ENCODE measurements around the gene HACD1. TPM values are rescaled to one million over a fixed set of nuclear protein-coding genes. Genes with fewer than 3 reads are reported as not detected.

Gene HACD1
- total and polyA plus RNA-seq, 2 of the 4 experiments (the other 2 are of a cell fraction): 10.0 to 24.9 TPM

DNA sequence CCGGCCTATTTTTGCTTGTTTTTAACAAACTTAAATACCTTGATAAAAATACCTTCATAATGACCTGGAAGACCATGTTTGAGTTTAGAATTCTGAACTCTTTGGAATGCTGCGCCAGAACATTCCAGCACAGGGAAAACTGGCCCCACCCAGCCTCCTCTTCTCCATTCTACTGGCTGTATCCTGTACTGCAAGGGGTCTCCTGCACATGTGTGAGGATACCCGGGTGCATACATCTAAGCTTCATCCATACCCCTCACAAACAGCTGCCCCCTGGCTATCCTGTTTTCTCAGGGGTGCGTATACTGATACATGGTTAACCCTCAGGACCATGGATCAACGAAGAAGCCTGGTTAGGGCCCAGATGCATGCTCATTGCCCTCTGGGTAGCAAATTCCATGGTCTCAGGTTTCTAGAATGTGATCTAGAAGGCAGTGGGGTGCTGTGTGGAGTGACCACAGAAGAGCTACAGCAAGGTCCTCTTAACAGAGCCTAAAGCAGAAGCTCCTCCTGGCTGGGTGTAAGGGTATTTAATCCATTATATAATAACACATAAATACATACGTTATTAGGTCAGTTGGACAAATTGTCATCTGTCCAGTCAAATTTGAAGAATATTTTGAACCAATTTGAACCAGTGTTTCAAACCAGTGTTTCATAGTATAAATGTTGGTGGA, 26.1 kb downstream of the HACD1 start:
- Histone ChIP-seq H3K27me3 (ENCODE audit: control insufficient read depth, insufficient read depth, low read length) (no peaks in the 10 kb centered on the region), H3K18ac (ENCODE audit: low read depth, low read length) (no peak overlapping the region), H3K9me3 (ENCODE audit: control insufficient read depth, insufficient read depth, low read length) (no peaks in the 10 kb centered on the region), H3K4me1 (ENCODE audit: control insufficient read depth, insufficient read depth, low read length) (peaks cover 3% of the 10 kb centered on the region; the same call in 1 of the 2 replicates), H3K79me1 (ENCODE audit: low read depth in 1 of 2, low read length in 2 of 2) (no peaks in the 10 kb centered on the region), H4K5ac (ENCODE audit: low read depth, low read length) (no peak overlapping the region), H2BK5ac (ENCODE audit: low read depth, low read length, poor library complexity, severe bottlenecking) (no peak overlapping the region), H3K4me2 (ENCODE audit: low read depth, low read length) (no peak overlapping the region), H4K91ac (ENCODE audit: insufficient read depth, low read depth, low read length) (no peak overlapping the region), H3K23ac (ENCODE audit: low read depth, low read length) (no peak overlapping the region), H2AFZ (replicated peaks; ENCODE audit: low read length, poor library complexity) (no peak overlapping the region), H3K4ac (ENCODE audit: low read depth, low read length) (no peak overlapping the region), H3K9ac (ENCODE audit: low read depth, low read length) (no peak overlapping the region), H3K36me3 (ENCODE audit: control insufficient read depth, insufficient read depth, low read length) (peaks cover 5% of the 10 kb centered on the region), H4K20me1 (ENCODE audit: insufficient read depth, low read length) (no peaks in the 10 kb centered on the region), H3K27ac (ENCODE audit: insufficient read depth, low read length) (no peak overlapping the region), H2BK20ac (ENCODE audit: low read depth, low read length) (no peak overlapping the region), H2AK9ac (replicated peaks; ENCODE audit: low read depth, low read length, poor library complexity) (peak overlapping the region; percentile 5), H4K8ac (ENCODE audit: low read depth in 2 of 2, low read length in 2 of 2) (no peak overlapping the region), H3K14ac (replicated peaks; ENCODE audit: low read depth, low read length) (no peak overlapping the region), H3K4me3 (ENCODE audit: insufficient read depth, low read depth, low read length) (no peak overlapping the region), H2BK120ac (ENCODE audit: low read depth, low read length) (no peak overlapping the region), H3K56ac (ENCODE audit: extremely low read depth, insufficient read depth, low read length) (no peak overlapping the region), H3K9me1 (ENCODE audit: insufficient read depth, low read length) (no peaks in the 10 kb centered on the region), H2AK5ac (ENCODE audit: low read depth, low read length) (no peak overlapping the region), H2BK15ac (ENCODE audit: low read depth, low read length) (no peak overlapping the region)
- POLR2A ChIA-PET (ENCODE audit: unreplicated experiment): no interaction called here
- CTCF ChIA-PET: interaction anchor here (0.5 kb wide), 1 partner anchor 883 kb away, joined by 3 read pairs; no protein-coding TSS in a partner anchor
- intact Hi-C loops (cut with micrococcal nuclease): no loop called here
- no TSS peak for BruUV-seq (replicated peaks)
- ATAC-seq (ENCODE audit: low read depth) (no peak), DNase-seq (no peak)
- dilution Hi-C loops (cut with HindIII; ENCODE audit: low sequenced_read_pairs, unreplicated experiment): no loop called here
- WGBS, 2 experiments (ENCODE audit: extremely low coverage in 2 of 2, insufficient read length in 1 of 2): 100% methylated on average over 1 of the region's 6 CpGs; no CpG with 5 or more reads in 1 of the 2 experiments
- TF ChIP-seq FOS (IDR thresholded peaks at IDR 0.05; ENCODE audit: low read depth, low read length) (no peak), RAD21 (IDR thresholded peaks at IDR 0.05; ENCODE audit: low read length) (no peak), RCOR1 (IDR thresholded peaks at IDR 0.05; ENCODE audit: insufficient replicate concordance, low read length) (no peak), CEBPB (IDR thresholded peaks at IDR 0.05; ENCODE audit: low read depth, low read length) (no peak), SMC3 (IDR thresholded peaks at IDR 0.05; ENCODE audit: low read depth, low read length) (no peak), BHLHE40 (IDR thresholded peaks at IDR 0.05; ENCODE audit: low read depth, low read length) (no peak), MAZ (IDR thresholded peaks at IDR 0.05; ENCODE audit: borderline replicate concordance, low read depth, low read length) (no peak), POLR2A (IDR thresholded peaks at IDR 0.05; ENCODE audit: low read depth, low read length) (no peak), MXI1 (IDR thresholded peaks at IDR 0.05; ENCODE audit: borderline replicate concordance, low read depth, low read length) (no peak)
- TF ChIP-seq, protein P1, sequence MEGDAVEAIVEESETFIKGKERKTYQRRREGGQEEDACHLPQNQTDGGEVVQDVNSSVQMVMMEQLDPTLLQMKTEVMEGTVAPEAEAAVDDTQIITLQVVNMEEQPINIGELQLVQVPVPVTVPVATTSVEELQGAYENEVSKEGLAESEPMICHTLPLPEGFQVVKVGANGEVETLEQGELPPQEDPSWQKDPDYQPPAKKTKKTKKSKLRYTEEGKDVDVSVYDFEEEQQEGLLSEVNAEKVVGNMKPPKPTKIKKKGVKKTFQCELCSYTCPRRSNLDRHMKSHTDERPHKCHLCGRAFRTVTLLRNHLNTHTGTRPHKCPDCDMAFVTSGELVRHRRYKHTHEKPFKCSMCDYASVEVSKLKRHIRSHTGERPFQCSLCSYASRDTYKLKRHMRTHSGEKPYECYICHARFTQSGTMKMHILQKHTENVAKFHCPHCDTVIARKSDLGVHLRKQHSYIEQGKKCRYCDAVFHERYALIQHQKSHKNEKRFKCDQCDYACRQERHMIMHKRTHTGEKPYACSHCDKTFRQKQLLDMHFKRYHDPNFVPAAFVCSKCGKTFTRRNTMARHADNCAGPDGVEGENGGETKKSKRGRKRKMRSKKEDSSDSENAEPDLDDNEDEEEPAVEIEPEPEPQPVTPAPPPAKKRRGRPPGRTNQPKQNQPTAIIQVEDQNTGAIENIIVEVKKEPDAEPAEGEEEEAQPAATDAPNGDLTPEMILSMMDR (conservative IDR thresholded peaks at IDR 0.05; ENCODE audit: low read depth, low read length): no peak
- TF ChIP-seq, protein P2, sequence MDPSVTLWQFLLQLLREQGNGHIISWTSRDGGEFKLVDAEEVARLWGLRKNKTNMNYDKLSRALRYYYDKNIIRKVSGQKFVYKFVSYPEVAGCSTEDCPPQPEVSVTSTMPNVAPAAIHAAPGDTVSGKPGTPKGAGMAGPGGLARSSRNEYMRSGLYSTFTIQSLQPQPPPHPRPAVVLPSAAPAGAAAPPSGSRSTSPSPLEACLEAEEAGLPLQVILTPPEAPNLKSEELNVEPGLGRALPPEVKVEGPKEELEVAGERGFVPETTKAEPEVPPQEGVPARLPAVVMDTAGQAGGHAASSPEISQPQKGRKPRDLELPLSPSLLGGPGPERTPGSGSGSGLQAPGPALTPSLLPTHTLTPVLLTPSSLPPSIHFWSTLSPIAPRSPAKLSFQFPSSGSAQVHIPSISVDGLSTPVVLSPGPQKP (IDR thresholded peaks at IDR 0.05; ENCODE audit: borderline replicate concordance, low read depth, low read length): no peak
- in situ Hi-C loops (cut with MboI; ENCODE audit: low sequenced_read_pairs): no loop called here

All from IMR-90 (cell line).